SH-SY5Y (cell line): Measurements from ENCODE around the gene TBC1D16.

Source experiments
- GATA2 ChIP-seq: IDR thresholded peaks from 2 replicates; pipeline ENCODE4 v1.6.1; 2011; ENCODE audit warnings: mild to moderate bottlenecking, low read depth, low read length
- GATA3 ChIP-seq: IDR thresholded peaks from 2 replicates; pipeline ENCODE4 v1.6.1; 2011; ENCODE audit warnings: low read depth, mild to moderate bottlenecking, low read length, moderate library complexity

GRCh38 chr17:79915850-79916430 lies 119.7 kb downstream of the TBC1D16 start:
- no peak for TF ChIP-seq GATA2
- TF ChIP-seq GATA3: no peak
